GM06990 (cell line): ENCODE measurements around the gene ZBTB47.

Experiments used
- DNase-seq: peaks from one replicate; pipeline ENCODE4 v3.0.0-alpha.2; 2011; ENCODE audit not compliant: insufficient read length; ENCODE audit errors: extremely low read depth
- H3K27me3 ChIP-seq: replicated peaks from 2 replicates; pipeline ENCODE4 v1.6.0; 2011; ENCODE audit warnings: low read length; ENCODE audit not compliant: control insufficient read depth, insufficient read depth
- H3K36me3 ChIP-seq: 2 replicates; pipeline ENCODE4 v1.5.1; 2011; ENCODE audit warnings: low read length; ENCODE audit not compliant: control insufficient read depth, insufficient read depth
- H3K4me3 ChIP-seq: replicated peaks from 2 replicates; pipeline ENCODE4 v1.5.1; 2011; ENCODE audit warnings: low read depth, mild to moderate bottlenecking, control low read depth, low read length
- CTCF ChIP-seq: IDR thresholded peaks from 2 replicates; pipeline ENCODE4 v1.5.1; 2011; ENCODE audit warnings: low read length, control low read depth, mild to moderate bottlenecking, inconsistent platforms; ENCODE audit not compliant: insufficient read depth, poor library complexity, severe bottlenecking

ZBTB47 gene

DNA sequence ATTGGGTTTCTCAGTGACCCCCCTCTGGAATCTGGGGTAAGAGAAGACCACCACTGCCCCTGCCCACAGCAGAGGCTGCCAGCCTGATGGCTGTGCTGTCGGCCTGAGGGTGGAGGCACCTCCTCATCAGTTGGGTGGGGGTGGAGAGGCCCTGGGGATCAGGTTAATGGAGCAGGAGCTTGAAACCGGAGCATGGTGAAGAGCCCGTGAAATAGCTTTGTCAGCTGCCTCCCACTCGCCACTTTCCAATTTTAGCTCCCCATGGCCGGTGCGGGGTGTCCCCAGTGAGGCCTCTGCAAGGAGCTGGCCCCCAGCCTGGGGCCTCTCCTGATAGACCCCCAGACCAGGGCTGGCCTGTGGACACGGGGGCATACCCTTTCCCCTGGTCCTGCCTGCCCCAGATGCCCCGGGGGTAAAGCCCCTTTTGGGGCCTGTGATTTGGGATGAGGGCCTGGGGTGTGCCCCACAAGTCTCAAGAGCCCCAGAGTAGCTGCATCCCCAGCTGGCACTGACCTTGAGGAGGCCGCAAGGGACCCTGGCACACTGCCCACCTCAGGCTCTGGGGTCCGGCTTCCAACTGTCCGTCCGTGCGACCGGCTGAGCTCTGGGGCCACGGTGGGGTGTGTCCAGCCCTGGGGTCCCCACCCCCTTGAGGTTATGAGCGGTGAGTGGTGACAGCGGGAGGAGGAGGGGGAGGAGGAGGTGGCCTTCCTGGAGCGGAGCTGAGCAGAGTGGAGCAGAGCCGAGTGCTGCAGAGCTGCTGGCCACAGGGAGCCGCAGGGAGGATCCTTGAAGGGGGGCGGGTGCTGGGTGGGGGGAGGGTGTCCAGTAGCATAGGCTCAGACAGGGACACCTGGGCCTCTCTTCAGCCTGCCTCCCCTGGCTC is 48.8 kb downstream of the ZBTB47 start, which contains the start of gene HHATL:
HHATL (minus strand) TSS at position 733 of the 886 bp plus-strand sequence. CDS start 1,972 bp downstream, outside the sequence.
- no peak for TF ChIP-seq CTCF
- Histone ChIP-seq H3K36me3 (no peaks in the 10 kb centered on the region), H3K27me3 (peaks cover 3% of the 10 kb centered on the region; the same call in 1 of the 2 replicates), H3K4me3 (no peak within 1 kb of the TSS)
- no peak for DNase-seq

GRCh38 chr3:42702982-42703694 is 49.6 kb downstream of the ZBTB47 start:
- TF ChIP-seq CTCF: no peak
- DNase-seq: no peak
- no peak overlapping the region for H3K4me3 ChIP-seq
- H3K36me3 ChIP-seq: no peaks in the 10 kb centered on the region
- H3K27me3 ChIP-seq: peaks cover 3% of the 10 kb centered on the region; the same call in 1 of the 2 replicates

- no peak for TF ChIP-seq CTCF
- H3K4me3 ChIP-seq: no peak overlapping the region
- DNase-seq: no peak
Observed at GRCh38 chr3:42703695-42704025, 50.2 kb downstream of the ZBTB47 start.

DNA sequence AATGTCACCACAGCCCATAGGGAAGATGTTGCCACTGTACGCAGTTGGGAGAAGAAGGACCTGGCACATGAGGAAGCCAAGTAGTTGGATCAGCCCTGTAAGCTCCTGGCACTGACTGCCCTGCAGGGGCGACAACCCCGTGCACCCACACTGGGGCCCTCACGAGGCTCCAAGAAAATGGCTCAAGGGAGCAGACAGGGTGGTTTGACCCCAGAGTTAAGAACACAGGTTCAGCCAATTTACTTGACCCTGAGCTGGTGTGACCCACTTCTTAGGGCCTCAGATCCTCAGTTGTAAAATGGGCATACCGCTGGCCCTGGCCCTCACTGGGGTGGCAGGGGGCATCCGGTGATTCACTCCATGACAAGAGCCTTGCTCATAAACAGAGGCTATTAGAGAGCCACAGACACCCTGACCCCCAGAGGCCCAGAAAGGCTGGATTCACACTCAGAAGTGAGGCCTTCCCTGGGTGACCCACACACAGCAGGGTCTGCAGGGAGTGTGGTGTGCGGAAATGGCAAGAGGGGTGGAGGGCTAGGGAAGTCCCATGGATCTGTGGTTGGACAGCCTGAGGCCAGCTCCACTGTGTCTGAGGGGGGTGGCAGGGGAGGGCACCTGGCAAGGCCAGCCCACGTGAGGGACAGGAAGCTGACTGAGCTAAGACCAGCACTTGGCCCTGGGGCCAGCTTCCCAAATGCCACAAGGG is 50.8 kb downstream of the ZBTB47 start:
- DNase-seq: no peak
- no peaks in the 10 kb centered on the region for H3K36me3 ChIP-seq
- no peak for TF ChIP-seq CTCF
- no peak overlapping the region for H3K4me3 ChIP-seq
- peaks cover 3% of the 10 kb centered on the region; the same call in 1 of the 2 replicates for H3K27me3 ChIP-seq

More at GRCh38 chr3:42703695-42704025, 50.2 kb downstream of the ZBTB47 start:
- Histone ChIP-seq H3K36me3 (no peaks in the 10 kb centered on the region), H3K27me3 (peaks cover 3% of the 10 kb centered on the region; the same call in 1 of the 2 replicates)

DNA sequence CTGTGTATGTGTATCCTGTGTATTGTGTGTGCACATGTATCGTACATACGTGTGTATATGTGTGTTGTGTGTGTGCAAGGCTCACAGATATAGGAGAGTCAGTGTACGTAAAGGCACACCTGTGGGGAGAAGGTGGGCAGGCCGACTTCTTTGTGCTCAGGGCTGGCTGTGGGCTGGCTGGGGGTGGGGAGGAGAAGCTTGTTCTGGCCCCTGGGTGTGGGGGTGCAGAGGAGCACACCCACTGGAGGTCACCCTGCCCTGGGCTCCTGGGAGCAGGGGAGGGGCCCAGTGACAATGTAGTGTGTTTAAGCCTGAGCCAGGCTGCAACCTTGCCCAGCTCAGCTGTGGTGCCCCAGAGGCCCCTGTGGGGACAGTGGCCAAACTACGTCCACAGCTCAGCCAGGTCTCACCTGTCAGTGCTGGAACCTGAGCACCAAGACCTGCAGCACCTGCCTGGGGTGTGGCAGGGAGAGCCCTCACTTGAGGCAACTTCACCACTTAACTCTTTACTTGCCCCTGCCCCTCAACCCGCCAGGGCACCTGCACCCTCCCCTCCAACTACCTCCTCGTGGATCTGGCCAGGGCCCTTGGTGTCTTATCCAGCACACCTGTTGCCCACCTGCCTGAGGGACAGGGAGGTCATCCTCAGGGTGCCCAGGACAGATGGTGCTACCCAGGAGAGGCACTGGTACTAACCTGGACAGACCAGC is 51.7 kb downstream of the ZBTB47 start:
- TF ChIP-seq CTCF: no peak
- H3K4me3 ChIP-seq: no peak overlapping the region
- H3K27me3 ChIP-seq: peaks cover 3% of the 10 kb centered on the region; the same call in 1 of the 2 replicates
- no peaks in the 10 kb centered on the region for H3K36me3 ChIP-seq
- no peak for DNase-seq
